Measurements from ENCODE around the gene CD177.
"Not testable (repeated sequence)": the region's sequence is repeated elsewhere in the genome, so short reads cannot be mapped to it uniquely, and the experiment has no call there.

CD177 gene

DNA sequence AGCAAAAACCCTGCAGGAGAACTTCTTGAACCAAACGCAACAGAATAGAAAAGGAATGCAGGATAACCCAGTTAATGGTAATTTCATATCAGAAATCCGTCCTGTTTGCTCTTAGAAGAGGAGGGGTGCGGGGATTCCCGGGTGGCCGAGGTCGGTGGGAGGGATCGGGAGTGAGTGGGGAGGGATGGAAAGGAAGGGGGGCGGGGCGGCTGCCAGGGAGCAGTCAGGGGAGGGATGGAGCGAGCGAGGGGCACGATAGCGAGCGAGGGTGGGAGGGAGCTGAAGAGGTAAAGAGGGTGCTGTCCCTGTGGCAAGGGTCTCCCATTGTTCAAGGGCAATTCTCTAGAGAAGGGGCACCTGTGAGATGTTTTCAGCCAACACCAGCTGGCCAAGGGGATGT lies 26.5 kb downstream of the CD177 start:
- Histone ChIP-seq H2AFZ (ENCODE audit: low read length, unreplicated experiment) (no peak overlapping the region), H3K36me3 (ENCODE audit: insufficient read depth, low read length) (no peaks in the 10 kb centered on the region)

DNA sequence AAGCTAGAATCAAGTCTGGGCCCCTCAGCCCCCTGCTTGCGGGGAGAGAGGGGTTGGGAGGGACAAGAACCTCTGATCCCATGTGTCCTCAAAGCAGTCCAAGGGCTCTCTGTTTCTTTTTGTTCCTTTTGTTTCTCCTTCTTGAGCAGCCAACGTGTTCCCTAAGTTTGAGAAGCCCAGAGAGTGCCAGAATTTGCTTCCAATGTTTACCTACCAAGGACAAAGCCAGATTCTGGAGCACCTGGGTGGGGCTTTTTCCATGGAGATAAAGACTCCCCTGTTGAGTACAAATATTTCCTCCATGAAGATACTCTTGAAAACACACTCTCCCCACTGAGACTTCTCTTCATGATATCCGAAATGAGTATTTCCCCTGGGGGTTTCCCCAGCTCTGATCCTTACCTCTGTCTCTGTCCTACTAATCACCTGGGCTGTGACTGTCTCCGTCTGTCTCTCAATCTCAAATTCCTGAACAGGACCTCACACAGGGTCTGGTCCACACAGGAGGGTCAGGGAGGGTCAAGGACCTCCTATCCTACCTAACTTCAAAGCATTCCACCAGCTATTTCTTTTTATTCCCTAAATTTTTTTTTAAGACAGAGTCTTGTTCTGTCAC lies 27.4 kb downstream of the CD177 start:
- Histone ChIP-seq H3K27ac (ENCODE audit: low read depth, low read length) (no peak overlapping the region), H3K36me3 (ENCODE audit: insufficient read depth, low read length) (no peaks in the 10 kb centered on the region), H3K4me1 (ENCODE audit: control insufficient read depth, insufficient read depth, low read length, unreplicated experiment) (no peaks in the 10 kb centered on the region), H3K4me3 (ENCODE audit: low read depth, low read length) (no peak overlapping the region), H3K79me2 (ENCODE audit: control insufficient read depth, insufficient read depth, low read length, unreplicated experiment) (no peaks in the 10 kb centered on the region), H2AFZ (ENCODE audit: low read length, unreplicated experiment) (no peak overlapping the region), H3K27me3 (ENCODE audit: insufficient read depth, low read length) (peaks cover 7% of the 10 kb centered on the region; the same call in 1 of the 2 replicates)

More for the DNA sequence above, 26.5 kb downstream of the CD177 start:
- peaks cover 7% of the 10 kb centered on the region; the same call in 1 of the 2 replicates for H3K27me3 ChIP-seq (ENCODE audit: insufficient read depth, low read length)
- H3K4me3 ChIP-seq (ENCODE audit: low read depth, low read length), result no peak overlapping the region
- no peak overlapping the region for H3K27ac ChIP-seq (ENCODE audit: low read depth, low read length)
- H3K79me2 ChIP-seq (ENCODE audit: control insufficient read depth, insufficient read depth, low read length, unreplicated experiment), result no peaks in the 10 kb centered on the region
- no peaks in the 10 kb centered on the region for H3K4me1 ChIP-seq (ENCODE audit: control insufficient read depth, insufficient read depth, low read length, unreplicated experiment)

DNA sequence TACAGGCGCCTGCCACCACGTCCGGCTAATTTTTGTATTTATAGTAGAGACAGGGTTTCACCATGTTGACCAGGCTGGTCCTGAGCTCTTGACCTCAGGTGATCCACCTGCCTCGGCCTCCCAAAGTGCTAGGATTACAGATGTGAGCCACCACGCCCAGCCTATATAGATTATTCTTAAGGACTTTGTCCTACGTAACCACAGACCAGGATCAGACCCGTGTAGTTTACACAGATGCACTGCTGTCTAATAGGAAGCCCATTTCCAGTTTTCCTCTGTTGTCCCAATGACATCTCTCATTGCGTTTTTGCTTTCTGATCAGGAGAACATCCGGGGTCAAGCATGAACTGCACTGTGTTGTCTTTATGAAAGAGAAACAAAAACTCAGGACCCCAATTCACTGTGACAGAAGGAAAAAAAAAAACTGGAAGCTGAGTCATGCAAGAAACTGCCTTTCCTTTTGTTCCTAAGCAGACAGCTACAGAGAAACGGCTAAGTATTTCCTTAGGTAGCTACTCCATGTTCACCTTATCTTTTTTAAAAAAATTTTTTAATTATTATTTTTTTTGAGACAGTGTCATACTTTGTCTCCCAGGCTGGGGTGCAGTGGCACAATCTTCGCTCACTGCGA lies 29.2 kb downstream of the CD177 start:
- not testable (repeated sequence) for H3K4me1 ChIP-seq (ENCODE audit: control insufficient read depth, insufficient read depth, low read length, unreplicated experiment)

DNA sequence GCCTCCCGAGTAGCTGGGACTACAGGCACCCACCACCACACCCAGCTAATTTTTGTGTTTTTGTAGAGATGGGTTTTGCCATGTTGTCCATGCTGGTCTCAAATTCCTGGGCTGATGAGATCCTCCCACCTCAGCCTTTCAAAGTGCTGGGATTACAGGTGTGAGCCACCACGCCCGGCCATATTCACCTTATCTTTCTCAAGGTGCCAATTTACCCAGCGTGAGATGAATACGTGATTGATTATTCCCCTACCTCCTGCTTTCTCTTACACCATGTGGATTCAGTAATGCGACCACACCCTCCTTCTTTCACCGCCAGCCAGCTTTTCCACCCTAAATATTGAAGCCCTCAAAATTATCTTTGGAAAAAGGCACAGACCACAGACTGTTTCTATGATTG lies 29.8 kb downstream of the CD177 start:
- not testable (repeated sequence) for H3K4me1 ChIP-seq (ENCODE audit: control insufficient read depth, insufficient read depth, low read length, unreplicated experiment); H2AFZ ChIP-seq (ENCODE audit: low read length, unreplicated experiment); H3K36me3 ChIP-seq (ENCODE audit: insufficient read depth, low read length); H3K79me2 ChIP-seq (ENCODE audit: control insufficient read depth, insufficient read depth, low read length, unreplicated experiment); H3K4me3 ChIP-seq (ENCODE audit: low read depth, low read length); H3K27ac ChIP-seq (ENCODE audit: low read depth, low read length); H3K27me3 ChIP-seq (ENCODE audit: insufficient read depth, low read length)

More for the DNA sequence above, 29.2 kb downstream of the CD177 start:
- H3K27me3 ChIP-seq (ENCODE audit: insufficient read depth, low read length); H3K79me2 ChIP-seq (ENCODE audit: control insufficient read depth, insufficient read depth, low read length, unreplicated experiment); H3K36me3 ChIP-seq (ENCODE audit: insufficient read depth, low read length); H3K27ac ChIP-seq (ENCODE audit: low read depth, low read length); H3K4me3 ChIP-seq (ENCODE audit: low read depth, low read length); H2AFZ ChIP-seq (ENCODE audit: low read length, unreplicated experiment): not testable (repeated sequence)

DNA sequence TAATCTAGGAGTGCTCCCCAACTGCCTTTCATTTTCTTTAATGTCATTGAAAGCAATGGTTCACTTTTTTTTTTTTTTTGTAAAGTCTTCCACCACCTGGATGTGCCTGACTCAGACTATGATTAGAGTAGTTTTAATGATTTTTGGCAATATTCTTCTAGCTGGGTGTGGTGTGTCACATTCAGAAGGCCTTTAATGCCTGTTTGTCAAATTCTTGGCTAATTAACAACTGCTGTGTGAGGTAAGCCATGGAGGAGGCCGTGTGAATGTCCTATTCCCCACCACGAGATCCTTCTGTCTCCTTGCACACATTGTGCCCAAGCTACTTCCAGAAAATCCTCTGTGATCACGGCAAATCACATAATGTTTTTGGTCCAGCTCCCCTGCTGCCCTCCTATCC lies 30.3 kb downstream of the CD177 start:
- H2AFZ ChIP-seq (ENCODE audit: low read length, unreplicated experiment), result not testable (repeated sequence)

DNA sequence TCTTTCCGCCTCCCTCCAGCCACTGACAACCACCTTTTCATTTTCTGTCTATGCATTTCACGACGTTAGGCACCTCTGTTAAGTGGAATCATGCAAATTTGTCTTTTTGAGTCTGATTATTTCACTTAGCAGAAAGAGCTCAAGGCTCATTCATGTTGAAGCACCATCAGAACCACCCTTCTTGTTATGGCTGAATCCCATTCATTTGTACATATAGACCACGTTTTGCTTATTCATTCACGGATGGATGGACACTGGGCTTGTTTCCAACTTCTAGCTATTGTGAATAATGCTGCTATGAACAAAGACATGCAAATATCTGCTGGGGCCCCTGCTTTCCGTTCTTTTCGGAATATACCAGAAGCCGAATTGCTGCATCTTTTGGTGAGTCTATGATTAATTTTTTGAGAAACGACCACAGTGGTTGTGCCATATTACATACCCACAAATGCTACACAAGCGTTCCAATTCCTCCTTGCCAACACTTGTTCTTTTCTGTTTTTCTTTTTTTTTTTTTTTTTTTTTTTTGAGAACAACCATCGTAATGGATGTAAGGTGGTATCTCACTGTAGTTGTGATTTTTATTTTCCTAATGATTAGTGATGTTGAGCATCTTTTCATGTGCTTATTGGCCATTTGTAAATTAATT lies 37.5 kb downstream of the CD177 start:
- H2AFZ ChIP-seq (ENCODE audit: low read length, unreplicated experiment); H3K79me2 ChIP-seq (ENCODE audit: control insufficient read depth, insufficient read depth, low read length, unreplicated experiment); H3K4me1 ChIP-seq (ENCODE audit: control insufficient read depth, insufficient read depth, low read length, unreplicated experiment); H3K27ac ChIP-seq (ENCODE audit: low read depth, low read length); H3K4me3 ChIP-seq (ENCODE audit: low read depth, low read length); H3K36me3 ChIP-seq (ENCODE audit: insufficient read depth, low read length): not testable (repeated sequence)
- peaks cover 14% of the 10 kb centered on the region for H3K27me3 ChIP-seq (ENCODE audit: insufficient read depth, low read length)

More for the DNA sequence above, 30.3 kb downstream of the CD177 start:
- not testable (repeated sequence) for H3K27me3 ChIP-seq (ENCODE audit: insufficient read depth, low read length); H3K79me2 ChIP-seq (ENCODE audit: control insufficient read depth, insufficient read depth, low read length, unreplicated experiment); H3K27ac ChIP-seq (ENCODE audit: low read depth, low read length); H3K4me1 ChIP-seq (ENCODE audit: control insufficient read depth, insufficient read depth, low read length, unreplicated experiment); H3K36me3 ChIP-seq (ENCODE audit: insufficient read depth, low read length); H3K4me3 ChIP-seq (ENCODE audit: low read depth, low read length)

DNA sequence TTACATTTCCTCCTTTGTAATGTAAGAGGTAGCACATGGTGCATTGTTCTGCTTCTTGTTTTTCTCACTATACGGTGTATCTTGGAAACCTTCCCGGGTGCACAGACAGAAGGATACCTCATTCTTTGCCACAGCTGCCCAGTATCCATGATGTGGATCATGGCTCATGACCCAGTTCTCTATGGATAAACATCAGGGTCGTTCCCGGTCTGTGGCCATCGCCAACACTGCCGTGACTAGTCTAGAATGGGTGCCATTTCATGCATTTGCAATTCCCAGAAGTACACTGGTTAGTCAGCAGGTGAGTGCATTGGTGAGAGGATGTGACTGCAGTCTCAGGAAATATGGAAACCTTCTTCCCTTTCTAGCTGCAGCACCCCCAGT lies 38.1 kb downstream of the CD177 start:
- not testable (repeated sequence) for H3K36me3 ChIP-seq (ENCODE audit: insufficient read depth, low read length); H2AFZ ChIP-seq (ENCODE audit: low read length, unreplicated experiment); H3K4me1 ChIP-seq (ENCODE audit: control insufficient read depth, insufficient read depth, low read length, unreplicated experiment); H3K27ac ChIP-seq (ENCODE audit: low read depth, low read length); H3K4me3 ChIP-seq (ENCODE audit: low read depth, low read length); H3K79me2 ChIP-seq (ENCODE audit: control insufficient read depth, insufficient read depth, low read length, unreplicated experiment)
- peaks cover 18% of the 10 kb centered on the region for H3K27me3 ChIP-seq (ENCODE audit: insufficient read depth, low read length)

DNA sequence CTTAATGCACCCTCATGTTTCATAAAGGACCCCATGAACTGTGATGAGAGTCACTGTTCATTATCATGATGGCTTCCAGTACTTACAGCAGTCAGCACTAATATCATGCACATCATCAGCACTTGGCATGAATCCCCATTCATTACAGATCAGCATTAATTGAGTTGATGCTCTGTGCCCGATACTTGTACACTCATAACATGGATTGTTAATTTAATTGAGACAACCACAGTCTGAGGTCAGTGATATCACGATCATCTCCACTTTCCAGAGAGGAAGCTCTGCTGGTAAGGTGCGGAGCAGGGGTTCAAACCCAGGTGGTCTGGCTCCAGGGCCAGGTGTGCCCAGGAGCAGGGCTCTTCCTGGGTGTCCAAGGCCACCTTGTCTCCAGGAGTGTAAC lies 40.0 kb downstream of the CD177 start:
- not testable (repeated sequence) for H2AFZ ChIP-seq (ENCODE audit: low read length, unreplicated experiment); H3K27ac ChIP-seq (ENCODE audit: low read depth, low read length); H3K4me1 ChIP-seq (ENCODE audit: control insufficient read depth, insufficient read depth, low read length, unreplicated experiment); H3K79me2 ChIP-seq (ENCODE audit: control insufficient read depth, insufficient read depth, low read length, unreplicated experiment); H3K4me3 ChIP-seq (ENCODE audit: low read depth, low read length); H3K36me3 ChIP-seq (ENCODE audit: insufficient read depth, low read length)
- peaks cover 23% of the 10 kb centered on the region for H3K27me3 ChIP-seq (ENCODE audit: insufficient read depth, low read length)

DNA sequence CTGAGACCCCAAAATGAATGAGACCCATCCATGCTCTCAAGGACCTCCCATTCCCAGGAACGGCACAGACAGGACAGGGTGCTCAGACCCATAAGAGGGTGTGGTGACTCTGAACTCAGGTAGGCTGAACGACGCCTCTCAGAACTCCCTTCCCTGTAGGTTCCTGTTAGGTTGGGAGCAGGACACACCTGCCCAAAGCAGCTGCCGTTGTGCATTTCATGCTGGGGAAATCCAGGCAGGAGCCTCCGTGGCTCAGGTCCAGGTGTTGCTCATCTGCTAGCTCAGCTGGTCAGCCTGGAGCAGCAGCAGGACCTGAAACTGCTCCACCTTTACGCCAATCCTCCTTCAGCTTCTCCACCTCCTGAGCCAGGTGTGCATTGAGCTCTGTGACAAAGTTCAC lies 42.1 kb downstream of the CD177 start:
- no peaks in the 10 kb centered on the region for H3K4me1 ChIP-seq (ENCODE audit: control insufficient read depth, insufficient read depth, low read length, unreplicated experiment)
- no peak overlapping the region for H2AFZ ChIP-seq (ENCODE audit: low read length, unreplicated experiment)
- H3K4me3 ChIP-seq (ENCODE audit: low read depth, low read length), result no peak overlapping the region
- no peaks in the 10 kb centered on the region for H3K36me3 ChIP-seq (ENCODE audit: insufficient read depth, low read length)
- H3K27ac ChIP-seq (ENCODE audit: low read depth, low read length), result no peak overlapping the region
- H3K27me3 ChIP-seq (ENCODE audit: insufficient read depth, low read length), result peaks cover 34% of the 10 kb centered on the region
- no peaks in the 10 kb centered on the region for H3K79me2 ChIP-seq (ENCODE audit: control insufficient read depth, insufficient read depth, low read length, unreplicated experiment)

DNA sequence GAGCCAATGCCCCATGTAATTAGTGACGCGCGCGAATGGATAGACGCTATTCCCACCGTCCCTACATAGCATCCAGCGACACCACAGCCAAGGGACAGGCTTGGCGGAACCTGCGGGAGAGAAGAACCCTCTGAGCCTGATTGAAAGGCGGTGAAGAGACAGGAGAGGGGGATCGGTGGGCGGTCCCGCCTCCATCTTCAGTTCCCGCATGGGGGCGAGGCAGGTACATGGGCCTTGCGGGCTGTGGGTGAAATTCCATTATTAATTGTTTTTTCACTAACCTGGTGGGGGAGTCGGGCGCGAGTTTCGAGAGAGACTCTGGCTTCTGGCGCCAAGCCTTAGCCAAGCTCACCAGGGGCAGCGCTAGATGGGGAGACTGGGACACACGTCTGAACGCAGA lies 52.8 kb downstream of the CD177 start:
- no peak overlapping the region for H3K4me3 ChIP-seq (ENCODE audit: low read depth, low read length)
- H2AFZ ChIP-seq (ENCODE audit: low read length, unreplicated experiment), result no peak overlapping the region
- H3K27me3 ChIP-seq (ENCODE audit: insufficient read depth, low read length), result no peaks in the 10 kb centered on the region
- H3K4me1 ChIP-seq (ENCODE audit: control insufficient read depth, insufficient read depth, low read length, unreplicated experiment), result no peaks in the 10 kb centered on the region
- H3K79me2 ChIP-seq (ENCODE audit: control insufficient read depth, insufficient read depth, low read length, unreplicated experiment), result no peaks in the 10 kb centered on the region
- H3K36me3 ChIP-seq (ENCODE audit: insufficient read depth, low read length), result no peaks in the 10 kb centered on the region
- no peak overlapping the region for H3K27ac ChIP-seq (ENCODE audit: low read depth, low read length)

DNA sequence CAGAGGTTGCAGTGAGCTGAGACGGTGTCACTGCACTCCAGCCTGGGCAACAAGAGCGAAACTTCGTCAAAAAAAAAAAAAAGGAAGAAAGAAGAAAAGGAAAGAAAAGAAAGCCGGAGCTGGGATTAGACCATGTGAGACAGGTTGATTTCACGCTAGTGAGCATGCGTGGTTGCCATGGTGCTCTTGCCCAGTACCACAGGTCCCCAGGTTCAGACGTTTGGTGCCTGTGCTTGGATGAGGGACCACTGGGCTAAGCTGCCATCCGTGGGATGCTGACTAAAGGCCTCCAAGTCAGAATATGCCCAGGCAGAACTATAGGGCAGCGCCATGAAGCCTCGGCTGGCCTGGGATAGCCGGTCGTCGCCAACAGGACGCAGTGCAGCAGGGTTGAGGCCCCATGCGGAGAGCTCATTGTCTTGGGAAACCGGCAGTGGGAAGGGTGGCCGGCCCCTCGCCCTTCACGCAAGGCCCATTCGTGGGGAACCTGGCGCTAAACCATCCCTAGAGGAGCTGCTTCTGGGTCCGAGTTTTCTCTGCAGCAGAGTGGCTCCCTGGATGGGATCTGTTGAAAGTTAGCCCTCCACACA lies 54.0 kb downstream of the CD177 start:
- H3K4me1 ChIP-seq (ENCODE audit: control insufficient read depth, insufficient read depth, low read length, unreplicated experiment), result no peaks in the 10 kb centered on the region
- H3K79me2 ChIP-seq (ENCODE audit: control insufficient read depth, insufficient read depth, low read length, unreplicated experiment), result no peaks in the 10 kb centered on the region
- no peaks in the 10 kb centered on the region for H3K27me3 ChIP-seq (ENCODE audit: insufficient read depth, low read length)
- no peaks in the 10 kb centered on the region for H3K36me3 ChIP-seq (ENCODE audit: insufficient read depth, low read length)
- H3K4me3 ChIP-seq (ENCODE audit: low read depth, low read length), result no peak overlapping the region
- H3K27ac ChIP-seq (ENCODE audit: low read depth, low read length), result no peak overlapping the region
- H2AFZ ChIP-seq (ENCODE audit: low read length, unreplicated experiment), result no peak overlapping the region

Data from ACC112 (cell line).